Neuron (in vitro differentiated cells): Measurements from ENCODE around the gene PLEKHG3.

Experiments used
- H2AFZ ChIP-seq: one replicate; pipeline ENCODE4 v1.6.1; 2013; ENCODE audit warnings: low read depth, mild to moderate bottlenecking, inconsistent platforms, low read length, moderate library complexity
- H3K27me3 ChIP-seq: one replicate; pipeline ENCODE4 v1.6.1; 2013; ENCODE audit warnings: low read length; ENCODE audit not compliant: insufficient read depth
- H3K36me3 ChIP-seq: one replicate; pipeline ENCODE4 v1.6.1; 2013; ENCODE audit warnings: low read length; ENCODE audit not compliant: insufficient read depth
- H3K4me1 ChIP-seq: one replicate; pipeline ENCODE4 v1.6.1; 2013; ENCODE audit warnings: low read length; ENCODE audit not compliant: insufficient read depth
- H3K4me3 ChIP-seq: 2 replicates; pipeline ENCODE4 v1.5.1; 2013; ENCODE audit warnings: mild to moderate bottlenecking, low read length, moderate library complexity
- H3K9me3 ChIP-seq: one replicate; pipeline ENCODE4 v1.6.1; 2013; ENCODE audit warnings: low read length

The PLEKHG3 gene

GRCh38 chr14:64705381-64706118 lies 1.3 kb downstream of the PLEKHG3 start:
- peak overlapping the region; percentile 97 for H2AFZ ChIP-seq
- H3K27me3 ChIP-seq: peaks cover 64% of the 10 kb centered on the region
- H3K36me3 ChIP-seq: no peaks in the 10 kb centered on the region
- no peaks in the 10 kb centered on the region for H3K9me3 ChIP-seq
- H3K4me3 ChIP-seq: peak overlapping the region; percentile 69
- peaks cover 35% of the 10 kb centered on the region for H3K4me1 ChIP-seq

GRCh38 chr14:64706119-64706592 lies 1.9 kb downstream of the PLEKHG3 start:
- H2AFZ ChIP-seq: no peak overlapping the region
- peaks cover 35% of the 10 kb centered on the region for H3K4me1 ChIP-seq
- H3K9me3 ChIP-seq: no peaks in the 10 kb centered on the region
- peaks cover 61% of the 10 kb centered on the region for H3K27me3 ChIP-seq
- no peaks in the 10 kb centered on the region for H3K36me3 ChIP-seq
- H3K4me3 ChIP-seq: no peak overlapping the region

- H3K27me3 ChIP-seq: peaks cover 56% of the 10 kb centered on the region
- H3K36me3 ChIP-seq: no peaks in the 10 kb centered on the region
- no peaks in the 10 kb centered on the region for H3K9me3 ChIP-seq
- no peak overlapping the region for H3K4me3 ChIP-seq
- H3K4me1 ChIP-seq: peaks cover 31% of the 10 kb centered on the region
- no peak overlapping the region for H2AFZ ChIP-seq
These were observed 2.5 kb downstream of the PLEKHG3 start for GRCh38 chr14:64706593-64707193.

- Histone ChIP-seq H3K4me1 (peaks cover 28% of the 10 kb centered on the region), H3K9me3 (no peaks in the 10 kb centered on the region), H3K27me3 (peaks cover 47% of the 10 kb centered on the region), H3K36me3 (no peaks in the 10 kb centered on the region), H3K4me3 (no peak overlapping the region), H2AFZ (no peak overlapping the region)
These were observed 3.4 kb downstream of the PLEKHG3 start for GRCh38 chr14:64707661-64708060.

DNA sequence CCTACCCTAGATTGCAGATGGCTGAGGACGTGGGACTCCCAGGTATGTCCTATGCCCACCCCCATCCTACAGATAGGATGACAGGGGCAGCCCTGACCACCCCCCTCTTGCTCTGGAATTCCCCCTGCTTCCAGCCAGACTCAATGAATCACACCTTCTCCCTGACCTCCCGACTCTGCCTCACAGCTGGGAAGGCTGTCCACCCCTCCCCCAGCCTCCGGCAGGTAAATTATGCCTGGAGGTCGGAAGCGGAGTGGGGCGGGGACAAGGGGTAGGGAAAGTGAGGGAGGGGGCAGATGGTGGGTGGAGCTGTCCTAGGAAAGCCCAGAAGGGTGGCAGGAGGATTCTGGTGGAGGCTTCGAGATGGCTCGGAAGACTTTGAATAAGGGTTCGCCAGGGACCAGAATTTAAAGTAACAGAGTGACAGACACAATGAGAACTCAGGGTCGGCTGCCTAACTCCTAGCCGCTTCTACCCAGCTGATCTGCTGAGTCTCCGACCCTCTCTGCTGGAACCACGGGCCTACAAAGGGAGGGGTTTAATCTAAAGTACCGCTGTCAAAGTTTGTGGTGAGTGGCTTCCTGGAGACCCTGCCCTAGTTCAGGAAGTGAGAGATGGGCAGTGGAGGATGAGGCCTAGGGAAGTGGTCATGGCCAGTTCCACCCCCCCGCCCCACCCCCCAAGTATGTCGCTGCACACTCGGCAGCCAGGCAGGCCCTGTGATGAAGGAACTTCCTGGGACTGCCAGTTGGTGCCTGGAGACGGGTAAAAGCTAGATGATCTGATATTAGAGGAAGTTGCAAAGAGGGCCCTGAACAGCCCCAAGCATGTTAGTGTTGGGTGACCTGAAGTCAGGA lies 4.2 kb downstream of the PLEKHG3 start:
- H3K4me1 ChIP-seq: peaks cover 24% of the 10 kb centered on the region
- no peak overlapping the region for H2AFZ ChIP-seq
- no peaks in the 10 kb centered on the region for H3K9me3 ChIP-seq
- H3K36me3 ChIP-seq: no peaks in the 10 kb centered on the region
- H3K4me3 ChIP-seq: no peak overlapping the region
- H3K27me3 ChIP-seq: peaks cover 40% of the 10 kb centered on the region

GRCh38 chr14:64709126-64709525 lies 4.9 kb downstream of the PLEKHG3 start:
- H3K4me1 ChIP-seq: peaks cover 18% of the 10 kb centered on the region
- no peak overlapping the region for H3K4me3 ChIP-seq
- H3K36me3 ChIP-seq: no peaks in the 10 kb centered on the region
- no peak overlapping the region for H2AFZ ChIP-seq
- peaks cover 2% of the 10 kb centered on the region for H3K9me3 ChIP-seq
- H3K27me3 ChIP-seq: peaks cover 33% of the 10 kb centered on the region

DNA sequence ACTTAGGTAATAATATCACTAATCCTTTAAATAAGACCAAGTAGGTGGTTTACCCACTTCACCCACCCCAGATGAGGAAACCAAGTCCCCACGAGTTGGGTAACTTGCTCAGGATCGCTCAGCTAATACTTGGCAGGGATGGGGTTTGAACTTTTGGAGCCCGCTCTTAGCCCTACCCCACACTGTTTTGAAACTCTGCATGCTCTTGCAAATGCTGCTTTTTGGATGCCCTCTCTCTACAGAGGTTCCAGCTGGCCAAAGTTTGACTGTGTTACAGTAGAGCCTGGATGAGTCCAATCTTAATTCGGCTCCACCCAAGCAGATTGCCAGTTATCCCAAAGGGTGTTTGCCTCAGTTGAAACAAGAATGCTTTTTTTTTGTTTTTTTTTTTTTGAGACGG lies 6.8 kb downstream of the PLEKHG3 start:
- peaks cover 16% of the 10 kb centered on the region for H3K27me3 ChIP-seq
- H3K36me3 ChIP-seq: no peaks in the 10 kb centered on the region
- H3K4me3 ChIP-seq: no peak overlapping the region
- H3K4me1 ChIP-seq: peaks cover 5% of the 10 kb centered on the region
- H2AFZ ChIP-seq: no peak overlapping the region
- peaks cover 8% of the 10 kb centered on the region for H3K9me3 ChIP-seq

DNA sequence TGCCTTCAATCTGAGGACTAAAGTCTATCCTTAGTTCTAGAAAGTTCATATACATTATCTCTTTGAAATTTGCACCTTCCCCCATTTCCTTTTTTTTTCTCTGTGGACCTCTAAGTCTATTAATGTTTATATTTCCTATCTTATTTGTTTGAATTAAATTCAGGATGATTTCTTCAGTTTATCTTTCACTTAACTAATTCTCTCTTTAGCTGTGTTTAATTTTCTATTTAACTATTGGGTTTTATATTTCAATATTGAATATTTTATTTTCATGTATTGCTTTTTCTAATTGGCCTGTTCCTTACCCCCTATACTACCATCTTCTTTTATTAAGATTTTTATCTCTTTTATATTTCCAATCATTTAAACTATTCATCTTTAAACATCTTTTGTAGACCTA lies 9.5 kb downstream of the PLEKHG3 start:
- Histone ChIP-seq H3K36me3 (no peaks in the 10 kb centered on the region), H3K9me3 (peaks cover 9% of the 10 kb centered on the region), H3K27me3 (no peaks in the 10 kb centered on the region), H3K4me3 (no peak overlapping the region), H3K4me1 (no peaks in the 10 kb centered on the region), H2AFZ (no peak overlapping the region)

- H3K27me3 ChIP-seq: no peaks in the 10 kb centered on the region
- no peak overlapping the region for H3K4me3 ChIP-seq
- no peak overlapping the region for H2AFZ ChIP-seq
- H3K9me3 ChIP-seq: peaks cover 12% of the 10 kb centered on the region
- no peaks in the 10 kb centered on the region for H3K36me3 ChIP-seq
- H3K4me1 ChIP-seq: no peaks in the 10 kb centered on the region
These were observed 10.3 kb downstream of the PLEKHG3 start for GRCh38 chr14:64714432-64715025.

GRCh38 chr14:64715146-64715627 lies 11.0 kb downstream of the PLEKHG3 start:
- H2AFZ ChIP-seq: no peak overlapping the region
- H3K4me1 ChIP-seq: no peaks in the 10 kb centered on the region
- no peak overlapping the region for H3K4me3 ChIP-seq

DNA sequence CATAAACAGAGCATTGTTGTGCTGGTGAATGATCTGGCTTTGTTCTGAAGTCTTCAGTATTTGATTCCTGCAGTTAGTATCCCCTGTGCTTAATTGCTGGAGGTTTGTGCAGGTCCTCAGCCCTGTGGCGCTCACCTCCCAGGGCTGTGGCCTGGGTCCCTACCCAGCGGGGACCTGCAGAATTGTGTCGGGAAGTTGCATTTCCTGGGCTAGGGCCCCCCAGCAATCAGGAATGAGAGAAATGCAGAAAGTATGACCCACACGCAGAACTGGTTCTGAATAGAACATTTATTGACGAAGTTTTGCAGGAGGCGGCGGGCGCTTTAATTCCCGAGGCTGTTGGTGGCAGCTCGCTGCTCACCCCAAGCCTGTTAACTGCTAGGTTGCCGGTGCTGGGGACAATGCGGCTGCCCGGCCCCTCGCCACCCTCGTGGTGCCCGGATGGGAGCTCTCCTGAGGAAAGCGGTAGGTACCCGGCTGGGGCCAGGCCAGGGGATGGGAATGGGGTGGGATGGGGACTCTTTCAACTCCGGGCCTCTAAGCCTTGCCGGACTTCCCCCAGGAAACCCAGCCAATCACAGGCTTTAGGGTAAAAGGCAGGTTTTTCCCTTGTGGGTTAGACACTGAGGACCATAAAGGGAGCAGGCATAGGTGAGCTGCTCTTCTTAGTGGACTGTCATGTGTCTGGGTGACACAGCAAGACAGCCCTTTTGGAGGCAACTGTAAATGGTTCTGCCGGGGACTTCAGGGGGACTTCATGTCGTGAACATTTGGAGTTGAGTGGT lies 11.6 kb downstream of the PLEKHG3 start:
- Histone ChIP-seq H3K27me3 (peaks cover 4% of the 10 kb centered on the region), H2AFZ (no peak overlapping the region), H3K9me3 (peaks cover 12% of the 10 kb centered on the region), H3K4me3 (no peak overlapping the region), H3K36me3 (no peaks in the 10 kb centered on the region), H3K4me1 (no peaks in the 10 kb centered on the region)

More at GRCh38 chr14:64715146-64715627, 11.0 kb downstream of the PLEKHG3 start:
- H3K27me3 ChIP-seq: peaks cover 3% of the 10 kb centered on the region
- H3K9me3 ChIP-seq: peaks cover 12% of the 10 kb centered on the region
- H3K36me3 ChIP-seq: no peaks in the 10 kb centered on the region

DNA sequence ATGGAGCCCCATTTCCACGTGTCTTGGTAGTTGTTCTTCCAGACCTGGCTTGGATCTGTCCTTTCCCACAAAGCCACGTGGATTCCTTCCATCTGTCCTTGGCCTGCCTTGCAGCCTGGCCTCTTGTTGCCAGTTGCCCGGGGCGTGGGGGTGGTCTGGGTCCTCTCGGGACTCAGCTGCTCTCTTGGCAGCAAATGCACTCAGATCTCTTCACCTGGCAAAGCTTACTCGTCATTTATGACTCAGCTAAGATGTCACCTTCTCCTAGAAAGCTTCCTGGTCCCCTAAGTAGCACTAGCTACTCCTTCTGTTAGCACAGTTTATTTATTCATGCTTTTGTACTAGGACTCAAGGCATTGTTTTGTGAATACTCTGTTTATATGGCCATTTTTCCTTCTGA lies 13.6 kb downstream of the PLEKHG3 start:
- Histone ChIP-seq H2AFZ (no peak overlapping the region), H3K9me3 (peaks cover 12% of the 10 kb centered on the region), H3K27me3 (peaks cover 17% of the 10 kb centered on the region), H3K4me1 (no peaks in the 10 kb centered on the region), H3K36me3 (no peaks in the 10 kb centered on the region), H3K4me3 (no peak overlapping the region)
